ENCODE measurements around the gene OR6B3. TPM values are rescaled to one million over a fixed set of nuclear protein-coding genes. Genes with fewer than 3 reads are reported as not detected.

Gene OR6B3
- total RNA-seq = not detected

DNA sequence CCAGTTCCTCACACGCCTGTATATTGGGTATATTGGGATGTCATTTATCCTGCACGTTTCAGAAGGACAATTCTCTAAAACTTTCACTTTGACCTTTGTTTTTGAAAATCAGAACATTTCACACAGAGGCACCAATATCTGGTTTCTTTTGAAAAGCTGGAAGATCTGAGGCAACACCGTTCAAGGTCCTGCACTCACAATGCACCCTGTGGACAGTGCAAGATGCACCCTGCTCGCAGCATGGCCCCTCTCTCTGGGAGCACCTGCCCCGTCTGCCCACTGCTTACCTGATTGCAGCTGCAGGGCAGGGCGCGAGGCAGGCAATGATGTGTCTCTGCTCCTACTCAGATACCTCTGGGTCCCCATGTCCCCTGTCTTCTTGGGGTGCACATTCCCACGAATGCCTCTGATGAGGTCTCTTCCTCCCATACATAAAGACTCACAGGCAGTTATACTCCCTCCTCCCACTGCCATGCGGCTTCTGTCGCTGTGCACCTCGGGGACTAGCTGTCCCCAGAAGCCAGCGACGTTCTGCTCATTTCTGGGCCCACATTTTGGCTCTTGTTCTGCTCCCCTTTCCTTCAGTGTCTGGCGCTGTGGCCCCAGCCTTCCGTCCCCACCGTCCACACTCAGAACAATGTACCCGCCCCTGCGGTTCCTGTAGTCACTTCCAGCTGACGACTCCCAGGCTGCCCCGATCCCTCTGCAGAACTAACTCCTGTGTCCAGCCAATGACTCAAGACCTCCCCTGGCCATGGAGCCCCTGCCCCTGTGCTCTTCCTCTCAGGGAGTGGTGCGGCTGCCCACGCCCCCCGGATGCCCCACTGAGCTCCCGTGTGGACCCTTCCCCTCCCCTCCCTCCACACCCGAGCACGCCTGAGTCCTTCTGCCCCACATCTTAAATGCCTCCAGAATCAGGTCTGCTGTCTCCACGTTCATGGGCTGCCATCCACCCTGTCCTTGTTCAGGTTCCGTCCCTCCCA, at the start of gene OR6B3:
Gene OR6B3, minus strand, starts transcription at position 349 of the 983 bp plus-strand sequence.
- H3K27ac Mint-ChIP-seq = no peak within 1 kb of the TSS
- H3K27me3 Mint-ChIP-seq = peaks cover 61% of the 10 kb centered on the region
- no peaks in the 10 kb centered on the region for H3K36me3 Mint-ChIP-seq (ENCODE audit: low read depth)
- no peaks in the 10 kb centered on the region for H3K9me3 Mint-ChIP-seq
- ATAC-seq (replicated peaks) = no peak
- H3K4me3 Mint-ChIP-seq = no peak within 1 kb of the TSS
- no peaks in the 10 kb centered on the region for H3K4me1 Mint-ChIP-seq

DNA sequence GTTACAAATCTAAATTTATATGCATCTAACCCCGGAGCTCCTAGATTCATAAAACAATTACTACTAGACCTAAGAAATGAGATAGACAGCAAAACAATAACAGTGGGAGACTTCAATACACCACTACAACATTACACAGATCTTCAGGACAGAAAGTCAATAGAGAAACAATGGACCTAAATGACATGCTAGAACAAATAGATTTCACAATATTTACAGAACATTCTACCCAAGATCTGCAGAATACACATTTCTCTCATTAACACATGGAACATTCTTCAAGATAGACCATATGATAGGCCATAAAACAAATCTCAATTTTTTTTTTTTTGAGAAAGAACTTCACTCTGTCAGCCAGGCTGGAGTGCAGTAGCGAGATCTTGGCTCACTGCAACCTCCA, 45.0 kb upstream of the OR6B3 start:
- no peak overlapping the region for H3K27ac Mint-ChIP-seq
- peaks cover 73% of the 10 kb centered on the region for H3K27me3 Mint-ChIP-seq
- no peak overlapping the region for H3K4me3 Mint-ChIP-seq

DNA sequence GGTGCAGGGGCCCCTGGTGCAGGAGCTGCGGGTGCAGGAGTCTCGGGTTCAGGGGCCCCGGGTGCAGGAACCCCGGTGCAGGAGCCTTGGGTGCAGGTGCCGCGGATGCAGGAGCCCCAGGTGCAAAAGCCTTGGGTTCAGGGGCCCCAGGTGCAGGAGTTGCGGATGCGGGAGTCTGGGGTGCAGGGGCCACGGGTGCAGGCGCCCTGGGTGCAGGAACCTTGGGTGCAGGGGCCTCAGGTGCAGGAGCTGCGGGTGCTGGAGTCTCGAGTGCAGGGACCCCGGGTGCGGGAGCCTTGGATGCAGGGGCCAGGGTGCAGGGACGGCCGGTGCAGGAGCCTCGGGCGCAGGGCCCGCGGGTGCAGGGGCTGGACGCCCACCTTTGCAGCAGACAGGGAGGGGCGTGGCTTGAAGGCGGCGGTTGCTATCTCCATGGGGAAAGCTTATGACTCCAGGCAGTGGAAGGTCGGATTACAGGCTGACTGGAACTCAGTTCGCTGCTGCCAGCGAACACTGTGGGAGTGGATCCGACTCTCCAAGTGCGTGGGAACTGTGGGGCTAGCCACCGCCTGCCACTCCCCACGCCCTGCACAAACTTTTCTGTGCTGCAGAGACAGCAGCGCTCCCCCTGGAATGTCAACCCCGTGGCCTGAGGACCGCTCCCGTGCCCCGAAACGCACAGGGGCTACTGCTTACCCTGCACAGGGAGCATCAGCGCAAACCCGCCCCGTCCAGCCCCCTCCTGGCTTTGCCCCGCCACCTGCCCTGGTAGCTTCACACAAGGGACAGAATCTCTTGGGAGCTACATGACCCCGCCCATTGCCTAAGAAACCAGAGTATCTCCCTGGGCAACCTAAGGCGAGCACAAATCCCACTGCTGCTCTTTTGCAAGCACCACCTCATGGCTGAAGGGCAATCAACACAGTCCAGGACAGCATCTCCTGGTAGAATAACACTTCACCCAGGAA, 42.5 kb upstream of the OR6B3 start:
- Mint-ChIP-seq H3K9me3 (peaks cover 16% of the 10 kb centered on the region), H3K4me3 (no peak overlapping the region), H3K4me1 (no peaks in the 10 kb centered on the region), H3K36me3 (ENCODE audit: low read depth) (peaks cover 7% of the 10 kb centered on the region), H3K27me3 (peaks cover 73% of the 10 kb centered on the region), H3K27ac (no peak overlapping the region)
- no peak for ATAC-seq (replicated peaks)

More for the DNA sequence above, 45.0 kb upstream of the OR6B3 start:
- no peaks in the 10 kb centered on the region for H3K4me1 Mint-ChIP-seq
- peaks cover 7% of the 10 kb centered on the region for H3K36me3 Mint-ChIP-seq (ENCODE audit: low read depth)
- peaks cover 16% of the 10 kb centered on the region for H3K9me3 Mint-ChIP-seq
- no peak for ATAC-seq (replicated peaks)

DNA sequence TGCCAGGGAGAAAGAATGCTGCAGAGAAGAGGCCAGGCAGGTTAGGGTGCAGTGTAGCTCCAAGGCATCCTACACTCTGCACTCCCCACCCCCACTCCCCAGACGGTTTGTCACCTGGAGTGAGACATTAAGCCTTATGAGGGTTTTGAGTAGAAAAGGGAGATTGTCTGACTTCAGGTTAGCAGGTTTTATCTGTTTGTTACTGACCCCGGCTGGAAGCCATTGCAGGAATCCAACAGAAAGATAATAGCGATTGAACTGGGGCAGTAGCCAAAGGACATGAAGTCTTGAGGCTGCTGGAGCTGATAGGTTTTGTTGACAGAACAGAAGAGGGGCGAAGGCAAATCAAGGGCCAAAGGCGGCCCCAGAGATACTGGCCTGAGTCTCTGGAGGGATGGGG, 36.0 kb upstream of the OR6B3 start:
- H3K9me3 Mint-ChIP-seq = peaks cover 17% of the 10 kb centered on the region
- no peaks in the 10 kb centered on the region for H3K36me3 Mint-ChIP-seq (ENCODE audit: low read depth)
- ATAC-seq (replicated peaks) = no peak
- no peaks in the 10 kb centered on the region for H3K4me1 Mint-ChIP-seq
- peaks cover 63% of the 10 kb centered on the region for H3K27me3 Mint-ChIP-seq
- no peak overlapping the region for H3K27ac Mint-ChIP-seq
- no peak overlapping the region for H3K4me3 Mint-ChIP-seq

DNA sequence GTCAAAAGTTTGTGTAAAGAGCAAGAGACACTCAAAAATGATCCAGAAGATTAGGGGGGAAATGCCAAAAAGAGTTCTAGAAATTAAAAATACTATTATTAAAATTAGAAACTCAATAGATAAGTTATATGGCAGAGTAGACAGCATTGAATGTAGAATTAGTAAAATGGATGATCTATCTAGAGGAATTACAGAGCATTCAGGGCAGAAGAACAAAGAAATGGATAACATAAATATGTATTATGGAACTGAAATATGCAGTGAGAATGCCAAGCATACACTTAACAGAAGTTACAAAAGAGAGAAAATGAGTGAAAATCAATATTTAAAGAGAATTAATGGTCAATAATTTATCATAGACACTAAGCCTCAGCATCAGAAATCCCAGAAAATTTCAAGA, 33.2 kb upstream of the OR6B3 start:
- ATAC-seq (replicated peaks) = no peak
- Mint-ChIP-seq H3K36me3 (ENCODE audit: low read depth) (no peaks in the 10 kb centered on the region), H3K27ac (no peak overlapping the region), H3K4me1 (no peaks in the 10 kb centered on the region), H3K4me3 (no peak overlapping the region), H3K9me3 (peaks cover 17% of the 10 kb centered on the region), H3K27me3 (peaks cover 54% of the 10 kb centered on the region)

DNA sequence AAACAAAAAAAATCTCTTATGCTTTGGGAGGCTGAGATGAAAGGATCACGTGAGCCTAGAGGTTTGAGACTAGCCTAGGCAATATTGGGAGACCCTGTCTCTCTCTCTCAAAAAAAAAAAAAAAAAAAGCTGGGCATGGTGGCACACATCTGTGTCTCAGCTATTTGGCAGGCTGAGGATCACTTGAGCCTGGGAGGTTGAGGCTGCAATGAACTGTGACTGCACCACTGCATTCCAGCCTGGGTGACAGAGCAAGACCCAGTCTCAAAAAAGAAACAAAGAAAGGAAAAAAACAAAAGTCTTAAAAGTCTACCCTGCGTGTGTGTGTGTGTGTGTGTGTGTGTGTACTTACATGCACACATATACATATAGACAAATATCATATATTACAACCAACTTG, 25.3 kb upstream of the OR6B3 start:
- H3K4me3 Mint-ChIP-seq = no peak overlapping the region
- H3K36me3 Mint-ChIP-seq (ENCODE audit: low read depth) = no peaks in the 10 kb centered on the region
- H3K9me3 Mint-ChIP-seq = peaks cover 17% of the 10 kb centered on the region
- no peak overlapping the region for H3K27ac Mint-ChIP-seq
- no peak for ATAC-seq (replicated peaks)
- H3K4me1 Mint-ChIP-seq = no peaks in the 10 kb centered on the region
- H3K27me3 Mint-ChIP-seq = peaks cover 48% of the 10 kb centered on the region

DNA sequence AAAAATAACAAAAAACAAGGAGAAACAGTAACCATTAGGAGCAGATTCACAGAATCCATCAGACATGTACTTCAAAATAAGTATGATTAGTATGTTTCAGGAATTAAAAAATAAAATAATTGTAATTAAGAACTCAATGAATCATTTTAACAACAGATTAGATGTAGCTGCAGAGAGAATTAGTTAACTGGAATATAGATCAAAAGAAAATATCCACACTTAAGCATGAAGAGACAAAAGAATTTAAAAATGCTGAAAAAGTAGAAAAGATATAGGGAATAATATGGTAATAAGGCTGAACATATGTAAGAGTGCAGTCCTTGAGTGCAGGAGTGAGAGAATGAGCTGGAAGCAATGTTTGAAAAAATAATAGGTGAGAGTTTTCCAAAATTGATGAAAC, 24.1 kb upstream of the OR6B3 start:
- no peaks in the 10 kb centered on the region for H3K4me1 Mint-ChIP-seq

DNA sequence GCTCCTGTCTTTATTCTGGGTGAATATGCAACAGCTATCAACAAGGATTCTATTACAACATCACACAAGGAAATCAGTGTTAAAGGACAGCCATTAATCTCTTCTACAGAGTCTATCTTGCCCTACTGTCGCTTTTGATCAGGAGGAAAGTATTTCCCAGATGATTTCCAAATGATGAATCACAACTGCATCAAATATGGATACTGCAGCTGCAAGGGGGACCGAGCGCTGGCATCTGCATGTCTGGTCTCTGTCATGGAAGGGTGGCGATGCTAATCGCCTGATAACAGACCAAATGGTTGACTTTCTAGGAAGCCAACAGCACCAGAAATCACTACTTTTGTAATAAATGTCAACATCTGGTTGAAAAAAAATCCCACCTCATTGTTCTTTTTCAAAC, 21.2 kb upstream of the OR6B3 start:
- Mint-ChIP-seq H3K27ac (no peak overlapping the region), H3K4me3 (no peak overlapping the region), H3K4me1 (no peaks in the 10 kb centered on the region), H3K9me3 (peaks cover 17% of the 10 kb centered on the region), H3K36me3 (ENCODE audit: low read depth) (no peaks in the 10 kb centered on the region), H3K27me3 (peaks cover 45% of the 10 kb centered on the region)
- ATAC-seq (replicated peaks) = no peak

More for the DNA sequence above, 24.1 kb upstream of the OR6B3 start:
- H3K27ac Mint-ChIP-seq = no peak overlapping the region
- peaks cover 48% of the 10 kb centered on the region for H3K27me3 Mint-ChIP-seq
- peaks cover 17% of the 10 kb centered on the region for H3K9me3 Mint-ChIP-seq
- no peak for ATAC-seq (replicated peaks)
- no peak overlapping the region for H3K4me3 Mint-ChIP-seq
- no peaks in the 10 kb centered on the region for H3K36me3 Mint-ChIP-seq (ENCODE audit: low read depth)

DNA sequence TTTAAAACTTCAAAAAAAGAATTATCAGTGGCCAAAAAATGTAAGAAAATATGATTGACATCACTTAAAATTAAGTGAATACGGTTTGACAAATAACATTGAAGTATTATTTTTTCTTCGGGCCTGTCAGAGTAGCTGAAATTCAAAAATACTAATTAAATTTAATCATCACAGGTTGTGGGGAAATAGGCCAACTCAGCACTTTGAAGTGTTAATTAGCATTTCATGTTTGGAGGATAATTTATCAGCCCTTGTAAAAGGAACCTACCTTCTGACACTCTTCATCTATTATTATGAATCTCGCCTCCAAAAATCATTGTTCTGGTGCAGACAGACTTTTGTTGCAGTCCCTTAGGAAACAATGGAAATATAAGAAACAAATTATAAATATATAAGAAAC, 17.6 kb upstream of the OR6B3 start:
- Mint-ChIP-seq H3K27me3 (peaks cover 39% of the 10 kb centered on the region), H3K9me3 (no peaks in the 10 kb centered on the region), H3K27ac (no peak overlapping the region), H3K4me3 (no peak overlapping the region), H3K4me1 (no peaks in the 10 kb centered on the region), H3K36me3 (ENCODE audit: low read depth) (no peaks in the 10 kb centered on the region)
- no peak for ATAC-seq (replicated peaks)

DNA sequence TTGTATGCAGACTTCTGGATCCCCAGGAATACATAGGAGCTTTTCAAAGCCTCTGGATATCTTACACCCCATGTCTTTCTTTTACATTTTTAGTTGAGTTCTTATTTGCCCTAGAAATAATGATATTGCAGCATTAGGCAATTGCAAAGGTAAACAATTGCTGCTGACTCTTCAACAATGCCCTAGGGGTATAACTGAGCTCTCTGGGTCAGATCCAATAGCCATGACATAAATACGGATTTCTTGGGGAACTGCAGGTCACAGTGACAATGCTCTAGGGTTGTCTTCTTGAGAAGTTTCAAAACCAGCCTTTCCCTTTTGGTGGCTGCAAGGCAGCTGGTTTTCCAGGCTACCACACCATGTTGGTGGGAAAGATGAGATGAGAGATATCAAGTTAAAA, 16.5 kb upstream of the OR6B3 start:
- Mint-ChIP-seq H3K9me3 (no peaks in the 10 kb centered on the region), H3K4me1 (no peaks in the 10 kb centered on the region), H3K36me3 (ENCODE audit: low read depth) (no peaks in the 10 kb centered on the region), H3K4me3 (no peak overlapping the region), H3K27me3 (peaks cover 37% of the 10 kb centered on the region), H3K27ac (no peak overlapping the region)
- ATAC-seq (replicated peaks) = no peak

DNA sequence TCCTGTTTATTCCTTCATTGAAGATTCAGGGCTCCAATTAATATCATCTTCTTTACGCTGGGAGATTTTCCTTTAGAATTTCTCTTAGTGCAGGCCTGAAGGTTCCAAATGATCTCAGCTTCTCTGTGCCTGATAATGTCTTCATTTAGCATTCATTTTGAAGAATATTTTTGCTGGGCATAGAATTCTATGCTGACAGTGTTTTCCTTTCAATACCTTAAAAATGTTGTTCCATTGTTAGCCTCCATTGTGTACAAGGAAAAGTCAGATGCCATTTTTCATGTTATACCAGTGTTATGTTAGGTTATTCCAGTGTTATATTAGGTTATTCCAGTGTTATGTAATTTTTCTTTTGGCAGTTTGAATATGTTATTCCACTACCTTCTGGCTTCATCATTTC, 14.9 kb upstream of the OR6B3 start:
- H3K9me3 Mint-ChIP-seq = no peaks in the 10 kb centered on the region
- H3K36me3 Mint-ChIP-seq (ENCODE audit: low read depth) = no peaks in the 10 kb centered on the region
- no peak for ATAC-seq (replicated peaks)
- peaks cover 29% of the 10 kb centered on the region for H3K27me3 Mint-ChIP-seq
- H3K4me1 Mint-ChIP-seq = no peaks in the 10 kb centered on the region
- no peak overlapping the region for H3K4me3 Mint-ChIP-seq
- no peak overlapping the region for H3K27ac Mint-ChIP-seq

DNA sequence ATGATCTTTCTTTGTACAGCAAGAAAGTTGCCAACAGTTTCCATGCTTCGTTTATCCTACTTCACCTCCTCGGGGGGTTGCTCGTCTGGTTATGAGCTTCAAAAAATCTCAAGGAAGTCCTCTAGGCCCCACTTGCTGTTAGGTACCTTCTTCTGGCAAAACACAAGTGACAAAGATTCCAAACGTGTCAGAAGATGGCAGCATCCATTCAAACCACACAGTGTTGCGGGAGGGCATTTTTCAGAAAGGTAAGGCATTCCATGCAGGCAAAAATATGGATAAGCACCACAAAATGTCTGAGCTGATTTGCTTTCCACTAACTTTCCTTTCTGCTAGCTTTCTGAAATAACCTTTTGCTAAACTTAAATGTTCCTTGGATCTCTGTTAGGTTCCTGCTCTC, 13.2 kb upstream of the OR6B3 start:
- H3K27ac Mint-ChIP-seq = no peak overlapping the region
- peaks cover 27% of the 10 kb centered on the region for H3K27me3 Mint-ChIP-seq
- ATAC-seq (replicated peaks) = no peak

DNA sequence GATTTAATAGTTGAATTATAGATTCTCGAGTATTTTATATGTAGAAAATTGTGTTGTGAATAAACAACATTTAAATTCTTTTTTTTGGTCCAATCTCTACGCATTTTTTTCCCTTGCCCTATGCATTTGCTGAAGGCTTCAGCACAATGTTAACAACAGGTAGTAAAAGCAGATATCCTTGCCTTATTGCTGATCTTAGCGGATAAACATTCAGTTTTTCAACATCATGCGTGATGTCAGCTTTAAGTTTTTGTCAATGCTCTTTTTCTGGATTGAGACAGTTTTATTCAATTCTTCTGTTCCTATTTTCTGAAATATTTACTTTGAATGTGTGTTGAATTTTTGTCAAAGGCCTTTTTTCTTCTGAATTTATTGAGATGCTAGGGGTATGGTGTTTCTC, 11.6 kb upstream of the OR6B3 start:
- no peak overlapping the region for H3K4me3 Mint-ChIP-seq
- no peak for ATAC-seq (replicated peaks)
- H3K4me1 Mint-ChIP-seq = no peaks in the 10 kb centered on the region
- H3K36me3 Mint-ChIP-seq (ENCODE audit: low read depth) = no peaks in the 10 kb centered on the region
- H3K9me3 Mint-ChIP-seq = no peaks in the 10 kb centered on the region
- peaks cover 27% of the 10 kb centered on the region for H3K27me3 Mint-ChIP-seq
- H3K27ac Mint-ChIP-seq = no peak overlapping the region

More for the DNA sequence above, 13.2 kb upstream of the OR6B3 start:
- no peak overlapping the region for H3K4me3 Mint-ChIP-seq
- no peaks in the 10 kb centered on the region for H3K9me3 Mint-ChIP-seq
- no peaks in the 10 kb centered on the region for H3K4me1 Mint-ChIP-seq
- H3K36me3 Mint-ChIP-seq (ENCODE audit: low read depth) = no peaks in the 10 kb centered on the region

DNA sequence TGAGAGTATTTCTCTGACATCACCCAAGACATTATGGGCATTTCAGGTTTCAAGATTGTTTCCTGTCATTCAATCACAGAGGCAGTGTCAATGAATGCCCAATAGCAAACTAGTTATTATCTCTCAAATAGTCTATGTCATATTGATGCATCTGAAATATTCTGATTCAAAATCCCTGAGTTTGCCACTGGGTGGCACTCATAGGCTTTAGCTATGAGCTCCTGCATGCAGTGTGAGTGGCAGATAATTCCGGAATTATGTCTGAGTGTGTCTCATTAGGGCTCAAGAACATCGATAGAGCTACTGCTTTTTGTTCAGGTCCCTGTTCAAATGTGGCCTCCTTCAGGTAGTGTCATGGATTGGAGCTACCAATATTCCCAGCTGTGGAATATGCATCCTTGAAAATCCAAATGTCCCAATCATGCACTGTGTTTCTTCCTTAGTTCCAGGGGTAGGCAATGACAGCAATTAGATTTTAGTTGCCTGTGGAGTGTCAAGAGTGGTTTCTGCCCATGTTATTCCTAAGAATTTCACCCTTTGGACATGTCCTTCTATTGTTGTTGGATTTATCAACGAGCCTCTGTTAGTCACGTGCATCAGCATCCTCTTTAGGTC, 7.8 kb upstream of the OR6B3 start:
- Mint-ChIP-seq H3K36me3 (ENCODE audit: low read depth) (no peaks in the 10 kb centered on the region), H3K27ac (no peak overlapping the region), H3K4me1 (no peaks in the 10 kb centered on the region), H3K9me3 (no peaks in the 10 kb centered on the region), H3K4me3 (no peak overlapping the region), H3K27me3 (peaks cover 28% of the 10 kb centered on the region)
- ATAC-seq (replicated peaks) = peak; percentile 49
